HG02885 (cell line): ENCODE results near the gene CKMT1B.
"Not testable (repeated sequence)": the region's sequence is repeated elsewhere in the genome, so short reads cannot be mapped to it uniquely, and the experiment has no call there.

Source experiments
- ATAC-seq: cut with Tn5 transposase; IDR thresholded peaks from one replicate; pipeline ENCODE4 v1.9.1; 2021; ENCODE audit warnings: mild to moderate bottlenecking; ENCODE audit not compliant: unreplicated experiment, poor library complexity

CKMT1B gene

GRCh38 chr15:43593328-43594190, at the start of gene CKMT1B:
CKMT1B (plus strand) TSS chr15:43594027; CDS start chr15:43594219, 192 bp downstream.
- not testable (repeated sequence) for ATAC-seq

- ATAC-seq = no peak
Measured at GRCh38 chr15:43544266-43544665, 49.6 kb upstream of the CKMT1B start.

GRCh38 chr15:43545426-43545825, 48.4 kb upstream of the CKMT1B start:
- no peak for ATAC-seq

GRCh38 chr15:43547539-43547938, 46.3 kb upstream of the CKMT1B start:
- no peak for ATAC-seq

GRCh38 chr15:43550527-43551363, 43.1 kb upstream of the CKMT1B start:
- ATAC-seq = no peak

- no peak for ATAC-seq
Measured at GRCh38 chr15:43552256-43552655, 41.6 kb upstream of the CKMT1B start.

GRCh38 chr15:43552986-43553385, 40.8 kb upstream of the CKMT1B start:
- no peak for ATAC-seq

GRCh38 chr15:43562753-43563152, 31.1 kb upstream of the CKMT1B start:
- not testable (repeated sequence) for ATAC-seq

- ATAC-seq = not testable (repeated sequence)
Measured at GRCh38 chr15:43563793-43564192, 30.0 kb upstream of the CKMT1B start.

GRCh38 chr15:43566615-43567014, 27.2 kb upstream of the CKMT1B start:
- ATAC-seq = not testable (repeated sequence)

- not testable (repeated sequence) for ATAC-seq
Measured at GRCh38 chr15:43574607-43575006, 19.2 kb upstream of the CKMT1B start.

- ATAC-seq = peak; percentile 99
Measured at GRCh38 chr15:43589778-43590466, 3.9 kb upstream of the CKMT1B start, which contains the start of gene PPIP5K1. PPIP5K1 (minus strand) TSS chr15:43590208; CDS start chr15:43584504, 5,704 bp downstream.

- ATAC-seq = not testable (repeated sequence)
Measured at GRCh38 chr15:43592841-43593240, 986 bp upstream of the CKMT1B start.

- ATAC-seq = not testable (repeated sequence)
Measured at GRCh38 chr15:43599131-43599530, 5.3 kb downstream of the CKMT1B start.

- not testable (repeated sequence) for ATAC-seq
Measured at GRCh38 chr15:43600200-43600599, 6.4 kb downstream of the CKMT1B start.

- ATAC-seq = not testable (repeated sequence)
Measured at GRCh38 chr15:43602233-43602632, 8.4 kb downstream of the CKMT1B start.

GRCh38 chr15:43617750-43618149, 23.9 kb downstream of the CKMT1B start:
- ATAC-seq = not testable (repeated sequence)

GRCh38 chr15:43618700-43619099, 24.9 kb downstream of the CKMT1B start, which contains the start of gene STRC:
STRC (minus strand) TSS chr15:43618800; CDS start chr15:43618722, 78 bp downstream.
- not testable (repeated sequence) for ATAC-seq

GRCh38 chr15:43622068-43622799, 28.4 kb downstream of the CKMT1B start:
- not testable (repeated sequence) for ATAC-seq
